HepG2 (cell line): Measurements from ENCODE around the gene NTN3. TPM values are rescaled to one million over a fixed set of nuclear protein-coding genes. Genes with fewer than 3 reads are reported as not detected.

Source experiments
- CCDC6 ChIP-seq: sonication (generic); formaldehyde crosslinking; IDR thresholded peaks from 2 replicates; pipeline ENCODE4 v1.8.1; 2022; ENCODE audit warnings: mild to moderate bottlenecking, missing genetic modification reagents, moderate library complexity
- GLMP ChIP-seq: sonication (generic); formaldehyde crosslinking; IDR thresholded peaks from 2 replicates; pipeline ENCODE4 v1.9.0; 2021; ENCODE audit warnings: missing genetic modification reagents, mild to moderate bottlenecking, borderline replicate concordance
- GPN1 ChIP-seq: sonication (generic); formaldehyde crosslinking; IDR thresholded peaks from 2 replicates; pipeline ENCODE4 v1.5.1; 2020; ENCODE audit warnings: missing genetic modification reagents, borderline replicate concordance
- HES4 ChIP-seq: sonication (generic); formaldehyde crosslinking; IDR thresholded peaks from 2 replicates; pipeline ENCODE4 v1.9.0; 2021; ENCODE audit warnings: mild to moderate bottlenecking, missing genetic modification reagents, borderline replicate concordance
- RXRB ChIP-seq: IDR thresholded peaks from 2 replicates; pipeline ENCODE4 v1.6.1; 2016; ENCODE audit warnings: borderline replicate concordance, missing genetic modification reagents, missing compliant biosample characterization
- SPEN ChIP-seq: sonication (generic); formaldehyde crosslinking; IDR thresholded peaks from 2 replicates; pipeline ENCODE4 v1.5.1; 2020; ENCODE audit warnings: low read depth, mild to moderate bottlenecking, missing genetic modification reagents
- ZBTB7B ChIP-seq: sonication (generic); formaldehyde crosslinking; IDR thresholded peaks from 2 replicates; pipeline ENCODE4 v1.4.0; 2020; ENCODE audit warnings: missing genetic modification reagents
- ZFP36L1 ChIP-seq: sonication (generic); formaldehyde crosslinking; IDR thresholded peaks from 2 replicates; pipeline ENCODE4 v1.8.0; 2022; ENCODE audit warnings: mild to moderate bottlenecking, missing genetic modification reagents, moderate library complexity
- ZFP37 ChIP-seq: sonication (generic); formaldehyde crosslinking; IDR thresholded peaks from 2 replicates; pipeline ENCODE4 v1.4.0; 2020; ENCODE audit warnings: missing genetic modification reagents, borderline replicate concordance
- ZFP91 ChIP-seq: sonication (generic); formaldehyde crosslinking; IDR thresholded peaks from 2 replicates; pipeline ENCODE4 v1.9.0; 2022; ENCODE audit warnings: missing genetic modification reagents, mild to moderate bottlenecking, borderline replicate concordance
- ZNF276 ChIP-seq: sonication (generic); formaldehyde crosslinking; IDR thresholded peaks from 2 replicates; pipeline ENCODE4 v1.4.0; 2020; ENCODE audit warnings: mild to moderate bottlenecking, low read depth, missing genetic modification reagents
- ZNF329 ChIP-seq: sonication (generic); formaldehyde crosslinking; IDR thresholded peaks from 2 replicates; pipeline ENCODE4 v1.9.0; 2021; ENCODE audit warnings: low read depth, mild to moderate bottlenecking, missing genetic modification reagents
- ZNF510 ChIP-seq: sonication (generic); formaldehyde crosslinking; IDR thresholded peaks from 2 replicates; pipeline ENCODE4 v1.4.0; 2020; ENCODE audit warnings: low read depth, mild to moderate bottlenecking, missing genetic modification reagents
- ZNF879 ChIP-seq: sonication (generic); formaldehyde crosslinking; IDR thresholded peaks from 2 replicates; pipeline ENCODE4 v1.8.1; 2023; ENCODE audit warnings: missing genetic modification reagents
- ZSCAN5A ChIP-seq: sonication (generic); formaldehyde crosslinking; IDR thresholded peaks from 2 replicates; pipeline ENCODE4 v1.8.0; 2022; ENCODE audit warnings: mild to moderate bottlenecking, missing genetic modification reagents, borderline replicate concordance
- polyA plus RNA-seq, 8 experiments: library from polyadenylated mRNA; depleted of rRNA in 3 of 8; stranded (reverse) in 7 of 8; unstranded in 1 of 8; fragments of >200 nt; fragmentation: Illumina TruSeq in 4 of 8; extraction: Trizol in 4 of 8; gene quantifications; 2 replicates each; pipeline versions ENCODE4 v1.2.1 to v1.2.3, GENCODE V29; 2011 to 2016; ENCODE audit warnings: low read depth in 4 of 8, missing spikeins in 1 of 8, mixed read lengths in 1 of 8; ENCODE audit not compliant: insufficient read depth in 1 of 8
- total RNA-seq, 5 experiments: library from RNA; depleted of rRNA; stranded (reverse); fragments of >200 nt; fragmentation: Illumina TruSeq; extraction: Trizol; gene quantifications; 2 replicates each; pipeline ENCODE4 v1.2.3, GENCODE V29; 2016; ENCODE audit warnings: low read depth in 1 of 5
- TF ChIP-seq, protein P1 (sequence below): sonication (generic); formaldehyde crosslinking; IDR thresholded peaks from 2 replicates; pipeline ENCODE4 v1.4.0; 2020; ENCODE audit warnings: missing genetic modification reagents
- TF ChIP-seq, protein P2 (sequence below): sonication (generic); formaldehyde crosslinking; IDR thresholded peaks from 2 replicates; pipeline ENCODE4 v1.8.1; 2023; ENCODE audit warnings: missing genetic modification reagents, mild to moderate bottlenecking, borderline replicate concordance
- TF ChIP-seq, protein P3 (sequence below): IDR thresholded peaks from 2 replicates; pipeline ENCODE4 v1.6.1; 2016; ENCODE audit warnings: missing compliant biosample characterization, missing genetic modification reagents, borderline replicate concordance
- TF ChIP-seq, protein P4 (sequence below): IDR thresholded peaks from 2 replicates; pipeline ENCODE4 v1.6.1; 2012; ENCODE audit warnings: inconsistent platforms

NTN3 gene
- total and polyA plus RNA-seq, 2 of the 13 experiments (the other 11 are each of a cell fraction or from before 2014, with no cell fraction given) = 0.09 to 0.20 TPM

DNA sequence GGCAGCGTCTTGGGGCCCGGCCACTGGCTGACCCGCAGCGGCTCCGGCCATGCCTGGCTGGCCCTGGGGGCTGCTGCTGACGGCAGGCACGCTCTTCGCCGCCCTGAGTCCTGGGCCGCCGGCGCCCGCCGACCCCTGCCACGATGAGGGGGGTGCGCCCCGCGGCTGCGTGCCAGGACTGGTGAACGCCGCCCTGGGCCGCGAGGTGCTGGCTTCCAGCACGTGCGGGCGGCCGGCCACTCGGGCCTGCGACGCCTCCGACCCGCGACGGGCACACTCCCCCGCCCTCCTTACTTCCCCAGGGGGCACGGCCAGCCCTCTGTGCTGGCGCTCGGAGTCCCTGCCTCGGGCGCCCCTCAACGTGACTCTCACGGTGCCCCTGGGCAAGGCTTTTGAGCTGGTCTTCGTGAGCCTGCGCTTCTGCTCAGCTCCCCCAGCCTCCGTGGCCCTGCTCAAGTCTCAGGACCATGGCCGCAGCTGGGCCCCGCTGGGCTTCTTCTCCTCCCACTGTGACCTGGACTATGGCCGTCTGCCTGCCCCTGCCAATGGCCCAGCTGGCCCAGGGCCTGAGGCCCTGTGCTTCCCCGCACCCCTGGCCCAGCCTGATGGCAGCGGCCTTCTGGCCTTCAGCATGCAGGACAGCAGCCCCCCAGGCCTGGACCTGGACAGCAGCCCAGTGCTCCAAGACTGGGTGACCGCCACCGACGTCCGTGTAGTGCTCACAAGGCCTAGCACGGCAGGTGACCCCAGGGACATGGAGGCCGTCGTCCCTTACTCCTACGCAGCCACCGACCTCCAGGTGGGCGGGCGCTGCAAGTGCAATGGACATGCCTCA, 773 bp downstream of the NTN3 start (continued):
- TF ChIP-seq GLMP (no peak), ZNF879 (CRISPR knock-in tag) (no peak), ZNF510 (CRISPR knock-in tag) (0 out of 2 replicates have a peak, but pooled peaks have one; percentile 29), ZSCAN5A (CRISPR knock-in tag) (no peak), SPEN (no peak), RXRB (CRISPR knock-in tag) (no peak), ZFP37 (no peak), GPN1 (CRISPR knock-in tag) (no peak), ZNF276 (CRISPR knock-in tag) (peak; percentile 45; the same call in 1 of the 2 replicates), ZFP36L1 (0 out of 2 replicates have a peak, but pooled peaks have one; percentile 32), ZBTB7B (CRISPR knock-in tag) (peak; percentile 69; the same call in 1 of the 2 replicates), ZNF329 (CRISPR knock-in tag) (peak; percentile 57; the same call in 1 of the 2 replicates), HES4 (peak; percentile 23), CCDC6 (CRISPR knock-in tag) (no peak), ZFP91 (CRISPR knock-in tag) (peak; percentile 22; the same call in 1 of the 2 replicates)
- TF ChIP-seq, protein P1, sequence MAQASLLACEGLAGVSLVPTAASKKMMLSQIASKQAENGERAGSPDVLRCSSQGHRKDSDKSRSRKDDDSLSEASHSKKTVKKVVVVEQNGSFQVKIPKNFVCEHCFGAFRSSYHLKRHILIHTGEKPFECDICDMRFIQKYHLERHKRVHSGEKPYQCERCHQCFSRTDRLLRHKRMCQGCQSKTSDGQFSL (CRISPR knock-in tag) = 0 out of 2 replicates have a peak, but pooled peaks have one; percentile 22
- TF ChIP-seq, protein P2, sequence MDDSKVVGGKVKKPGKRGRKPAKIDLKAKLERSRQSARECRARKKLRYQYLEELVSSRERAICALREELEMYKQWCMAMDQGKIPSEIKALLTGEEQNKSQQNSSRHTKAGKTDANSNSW (CRISPR knock-in tag) = peak; percentile 83; the same call in 1 of the 2 replicates
- TF ChIP-seq, protein P3, sequence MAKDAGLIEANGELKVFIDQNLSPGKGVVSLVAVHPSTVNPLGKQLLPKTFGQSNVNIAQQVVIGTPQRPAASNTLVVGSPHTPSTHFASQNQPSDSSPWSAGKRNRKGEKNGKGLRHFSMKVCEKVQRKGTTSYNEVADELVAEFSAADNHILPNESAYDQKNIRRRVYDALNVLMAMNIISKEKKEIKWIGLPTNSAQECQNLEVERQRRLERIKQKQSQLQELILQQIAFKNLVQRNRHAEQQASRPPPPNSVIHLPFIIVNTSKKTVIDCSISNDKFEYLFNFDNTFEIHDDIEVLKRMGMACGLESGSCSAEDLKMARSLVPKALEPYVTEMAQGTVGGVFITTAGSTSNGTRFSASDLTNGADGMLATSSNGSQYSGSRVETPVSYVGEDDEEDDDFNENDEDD (CRISPR knock-in tag) = peak; percentile 72; the same call in 1 of the 2 replicates
- TF ChIP-seq, protein P4, sequence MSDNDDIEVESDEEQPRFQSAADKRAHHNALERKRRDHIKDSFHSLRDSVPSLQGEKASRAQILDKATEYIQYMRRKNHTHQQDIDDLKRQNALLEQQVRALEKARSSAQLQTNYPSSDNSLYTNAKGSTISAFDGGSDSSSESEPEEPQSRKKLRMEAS = peak; percentile 85
